Nephron progenitor cell (in vitro differentiated cells): ENCODE measurements around the gene GRIK4.

Experiments used
- DNase-seq: peaks from one replicate; pipeline ENCODE4 v3.0.0; 2021
- H3K27ac Mint-ChIP-seq: 2 replicates; pipeline ENCODE4 v1.8.0; 2021; ENCODE audit warnings: mild to moderate bottlenecking, moderate library complexity, mixed read lengths
- H3K27me3 Mint-ChIP-seq: 2 replicates; pipeline ENCODE4 v1.8.0; 2021; ENCODE audit warnings: mild to moderate bottlenecking, low read depth, mixed read lengths; ENCODE audit not compliant: poor library complexity
- H3K36me3 Mint-ChIP-seq: 2 replicates; pipeline ENCODE4 v1.8.0; 2021; ENCODE audit warnings: low read depth, mixed read lengths
- H3K4me1 Mint-ChIP-seq: 2 replicates; pipeline ENCODE4 v1.8.0; 2021; ENCODE audit warnings: mixed read lengths
- H3K4me3 Mint-ChIP-seq: 2 replicates; pipeline ENCODE4 v1.8.0; 2021; ENCODE audit warnings: mild to moderate bottlenecking, moderate library complexity, mixed read lengths
- H3K9me3 Mint-ChIP-seq: 2 replicates; pipeline ENCODE4 v1.8.0; 2021; ENCODE audit warnings: mild to moderate bottlenecking, moderate library complexity, mixed read lengths
- CTCF ChIP-seq: fragments of 200-600 bp; sonication (generic); IDR thresholded peaks from 2 replicates; pipeline ENCODE4 v1.5.0; 2021; ENCODE audit warnings: antibody characterized with exemption

GRIK4 gene

DNA sequence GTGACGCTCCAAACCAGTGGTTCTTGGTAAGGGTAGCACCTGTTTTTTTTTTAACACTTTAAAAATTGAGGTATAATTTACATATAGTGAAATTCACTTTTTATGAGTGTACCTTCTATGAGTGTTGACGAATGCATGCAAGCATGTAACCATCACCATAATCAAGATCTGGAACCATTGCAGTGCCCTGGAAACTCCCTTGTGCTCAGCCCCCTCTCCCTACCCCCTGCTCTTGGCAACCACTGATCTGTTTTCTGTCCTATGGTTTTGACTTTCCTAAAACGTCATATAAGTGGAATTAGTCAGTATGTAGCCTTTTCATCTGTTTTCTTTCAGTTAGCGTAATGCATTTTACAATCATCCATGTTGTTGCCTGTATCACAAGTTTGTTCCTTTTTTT lies 212.2 kb downstream of the GRIK4 start:
- no peak for TF ChIP-seq CTCF
- Mint-ChIP-seq H3K36me3 (no peaks in the 10 kb centered on the region), H3K9me3 (peaks cover 16% of the 10 kb centered on the region), H3K4me3 (no peak overlapping the region), H3K27ac (peak overlapping the region; percentile 54), H3K4me1 (peaks cover 16% of the 10 kb centered on the region), H3K27me3 (peaks cover 17% of the 10 kb centered on the region)
- DNase-seq: no peak

GRCh38 chr11:120727752-120728151 lies 216.2 kb downstream of the GRIK4 start:
- Mint-ChIP-seq H3K36me3 (no peaks in the 10 kb centered on the region), H3K27ac (no peak overlapping the region), H3K4me3 (no peak overlapping the region), H3K4me1 (peaks cover 4% of the 10 kb centered on the region), H3K9me3 (peaks cover 26% of the 10 kb centered on the region), H3K27me3 (peaks cover 3% of the 10 kb centered on the region)
- no peak for DNase-seq
- TF ChIP-seq CTCF: no peak

DNA sequence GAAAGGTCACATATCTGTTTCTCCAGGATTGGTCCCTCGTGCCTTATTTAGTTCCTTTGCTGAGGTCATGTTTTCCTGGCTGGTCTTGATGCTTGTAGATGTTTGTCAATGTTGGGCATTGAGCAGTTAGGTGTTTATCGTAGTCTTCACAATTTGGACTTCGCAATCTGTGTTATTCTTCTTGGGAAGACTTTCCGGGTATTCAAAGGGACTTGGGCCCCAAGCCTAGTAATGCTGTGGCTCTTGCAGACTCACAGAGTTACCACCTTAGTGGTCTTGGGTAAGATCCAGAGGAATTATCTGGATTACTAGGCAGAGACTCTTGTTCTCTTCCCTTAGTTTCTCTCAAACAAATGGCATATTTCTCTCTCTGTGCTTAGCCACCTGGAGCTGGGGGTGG lies 223.5 kb downstream of the GRIK4 start:
- H3K27ac Mint-ChIP-seq: no peak overlapping the region
- H3K27me3 Mint-ChIP-seq: peaks cover 6% of the 10 kb centered on the region
- H3K4me1 Mint-ChIP-seq: no peaks in the 10 kb centered on the region
- no peaks in the 10 kb centered on the region for H3K36me3 Mint-ChIP-seq
- DNase-seq: no peak
- peaks cover 5% of the 10 kb centered on the region for H3K9me3 Mint-ChIP-seq
- TF ChIP-seq CTCF: no peak
- H3K4me3 Mint-ChIP-seq: no peak overlapping the region

DNA sequence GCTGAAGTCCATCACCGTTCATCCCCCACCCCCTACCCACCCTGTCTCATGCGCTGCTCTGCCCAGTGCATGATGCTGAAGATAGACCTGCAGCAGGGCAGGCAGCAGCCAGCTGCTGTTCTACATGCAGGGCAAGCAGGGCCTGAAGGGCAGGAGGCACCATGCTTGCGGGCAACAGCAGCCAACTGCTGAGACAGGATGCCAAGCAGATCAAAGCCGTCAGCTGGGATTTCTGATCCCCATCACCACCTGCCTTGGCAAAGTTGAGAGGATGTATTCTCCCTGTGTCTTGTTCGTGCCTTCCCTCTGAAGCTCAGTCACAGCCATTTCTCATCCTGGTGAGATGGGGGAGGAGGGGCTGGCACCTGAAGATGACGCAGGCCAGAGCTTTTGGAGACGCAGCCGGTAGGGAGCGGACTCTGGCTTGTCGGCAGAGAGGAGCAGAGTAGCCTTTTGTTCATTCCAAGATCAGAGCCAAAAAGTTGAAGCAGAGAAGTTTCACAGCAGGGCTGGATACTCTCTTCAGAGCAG lies 227.0 kb downstream of the GRIK4 start:
- Mint-ChIP-seq H3K27ac (no peak overlapping the region), H3K4me1 (no peaks in the 10 kb centered on the region), H3K27me3 (peaks cover under 1% of the 10 kb centered on the region), H3K4me3 (no peak overlapping the region), H3K36me3 (no peaks in the 10 kb centered on the region), H3K9me3 (no peaks in the 10 kb centered on the region)
- no peak for TF ChIP-seq CTCF
- no peak for DNase-seq

GRCh38 chr11:120739780-120740179 lies 228.2 kb downstream of the GRIK4 start:
- DNase-seq: no peak
- Mint-ChIP-seq H3K9me3 (no peaks in the 10 kb centered on the region), H3K27me3 (peaks cover 9% of the 10 kb centered on the region), H3K4me3 (no peak overlapping the region), H3K36me3 (no peaks in the 10 kb centered on the region), H3K27ac (no peak overlapping the region), H3K4me1 (no peaks in the 10 kb centered on the region)
- no peak for TF ChIP-seq CTCF

- no peak overlapping the region for H3K27ac Mint-ChIP-seq
- TF ChIP-seq CTCF: no peak
- H3K4me1 Mint-ChIP-seq: peaks cover 1% of the 10 kb centered on the region
- no peak for DNase-seq
- no peaks in the 10 kb centered on the region for H3K36me3 Mint-ChIP-seq
- H3K27me3 Mint-ChIP-seq: peaks cover 9% of the 10 kb centered on the region
- no peaks in the 10 kb centered on the region for H3K9me3 Mint-ChIP-seq
- no peak overlapping the region for H3K4me3 Mint-ChIP-seq
Observed at GRCh38 chr11:120740380-120740779, 228.8 kb downstream of the GRIK4 start.
